IPS-NIHi7 (cell line): ENCODE results near the gene RASSF3.

Source experiments
- DNase-seq: peaks from one replicate; pipeline ENCODE4 v3.0.0; 2012; ENCODE audit warnings: mixed read lengths; ENCODE audit errors: extremely low spot score

RASSF3 gene

GRCh38 chr12:64691795-64692583 is 81.7 kb downstream of the RASSF3 start:
- DNase-seq: no peak

DNA sequence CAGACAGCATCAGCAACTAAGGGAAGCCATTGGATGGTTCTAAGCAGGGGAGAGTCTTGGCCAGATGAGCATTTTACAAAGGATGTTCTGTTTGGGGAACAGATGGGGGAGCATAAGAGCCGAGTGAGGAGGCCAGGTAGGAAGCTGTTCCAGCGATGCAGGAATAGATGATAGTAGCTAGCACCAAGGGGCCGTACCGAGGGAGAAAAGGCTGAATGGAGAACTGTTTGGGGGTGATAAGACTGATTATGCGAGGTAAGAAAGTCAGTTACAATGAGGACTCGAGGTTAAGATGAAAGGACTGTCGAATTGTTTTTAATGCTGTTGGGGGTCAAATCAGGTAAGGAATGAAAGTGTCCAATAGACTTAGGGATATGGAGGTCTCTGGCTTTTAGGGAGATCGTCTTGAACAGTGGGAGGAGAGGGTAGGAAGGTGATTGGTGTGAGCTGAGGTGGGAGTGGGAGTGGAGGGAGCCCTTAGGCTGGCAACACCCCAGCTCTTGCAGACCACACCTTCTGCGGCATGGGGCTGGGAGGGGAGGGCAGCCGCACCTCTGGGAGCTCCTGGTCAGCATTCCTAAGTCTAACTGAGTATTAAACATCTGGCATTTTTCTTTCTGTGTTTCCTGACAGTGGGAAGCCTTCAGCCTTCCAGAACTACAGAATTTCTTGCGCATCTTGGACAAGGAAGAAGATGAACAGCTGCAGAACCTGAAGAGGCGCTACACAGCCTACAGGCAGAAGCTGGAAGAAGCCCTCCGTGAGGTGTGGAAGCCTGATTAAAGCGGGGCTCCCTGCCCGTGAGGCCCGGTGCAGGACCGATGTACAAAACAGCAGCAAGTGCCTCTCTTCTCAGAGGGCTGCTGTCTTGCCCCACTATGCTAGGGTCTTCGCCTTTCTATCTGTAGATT is 84.1 kb downstream of the RASSF3 start:
- DNase-seq: no peak

GRCh38 chr12:64695550-64695949 is 85.3 kb downstream of the RASSF3 start:
- no peak for DNase-seq

DNA sequence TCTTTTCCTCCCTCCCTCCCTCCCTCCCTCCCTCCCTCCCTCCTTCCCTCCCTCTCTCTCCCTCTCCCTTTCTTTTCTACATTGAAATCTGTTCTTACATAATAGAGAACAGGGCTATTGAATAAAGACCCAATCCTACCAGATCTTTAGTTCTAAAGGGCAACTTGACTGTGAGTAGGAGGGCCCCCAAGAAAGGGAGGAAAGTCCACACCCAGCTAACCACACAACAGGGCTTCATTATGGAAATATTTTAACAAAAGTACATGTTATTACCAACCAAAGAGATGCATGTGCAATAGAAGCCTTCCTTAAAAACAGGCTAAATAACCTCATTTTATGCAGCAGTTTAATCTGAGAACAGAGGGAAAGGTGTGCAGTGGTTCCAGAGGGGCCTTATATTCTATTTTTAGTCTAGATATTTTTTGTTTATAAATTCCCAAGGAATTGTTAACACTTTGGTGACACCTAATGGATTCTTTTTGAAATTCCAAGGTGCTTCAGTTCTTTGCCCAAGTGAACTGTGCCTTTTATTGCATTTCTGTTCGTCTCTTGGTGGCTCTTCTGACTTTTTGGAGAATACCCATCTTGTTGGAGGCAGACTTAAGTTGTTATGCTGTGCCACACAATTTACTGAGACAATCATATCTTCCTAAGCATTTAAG is 85.9 kb downstream of the RASSF3 start:
- DNase-seq: no peak

DNA sequence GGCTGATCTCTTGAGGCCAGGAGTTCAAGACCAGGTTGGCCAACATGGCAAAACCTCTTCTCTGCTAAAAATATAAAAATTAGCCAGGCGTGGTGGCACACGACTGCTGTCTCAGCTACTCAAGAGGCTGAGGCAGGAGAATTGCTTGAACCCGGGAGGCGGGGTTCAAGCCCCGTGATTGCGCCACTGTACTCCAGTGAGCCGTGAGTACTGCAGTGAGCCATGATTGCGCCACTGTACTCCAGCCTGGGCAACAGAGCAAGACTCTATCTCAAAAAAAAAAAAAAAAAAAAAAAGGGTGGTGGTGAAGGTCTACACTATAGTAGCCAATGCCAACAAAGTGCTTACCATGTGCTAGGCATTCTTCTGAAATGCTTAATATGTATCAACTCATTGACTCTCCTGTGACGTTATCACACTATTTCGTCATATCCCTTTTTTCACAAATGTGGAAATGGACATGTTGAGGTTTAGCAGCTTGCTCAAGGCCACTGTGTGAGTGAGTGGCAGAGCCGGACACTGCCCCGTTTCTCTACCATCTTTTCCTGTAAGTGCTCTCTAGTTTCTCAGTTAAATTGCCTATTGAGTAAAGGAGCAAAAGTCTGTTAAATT is 89.3 kb downstream of the RASSF3 start:
- no peak for DNase-seq

DNA sequence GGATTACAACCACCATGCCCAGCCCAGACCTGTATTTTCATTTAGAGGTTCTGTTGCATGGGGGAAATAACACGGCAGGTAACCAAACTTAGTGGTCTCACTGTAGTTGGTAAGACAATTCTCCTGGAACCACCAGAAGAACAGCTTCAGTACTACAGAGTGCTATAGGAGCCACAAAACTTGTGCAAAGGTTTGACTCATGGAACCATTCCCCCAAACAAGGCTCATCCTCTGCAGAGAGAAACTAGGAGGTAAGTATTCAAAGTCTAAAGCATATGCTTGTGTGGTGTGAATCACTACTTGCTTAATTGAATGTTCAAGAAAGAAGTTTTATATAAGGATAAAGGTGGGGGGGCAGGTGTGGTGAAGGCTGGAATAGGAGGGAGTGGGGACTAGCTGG is 90.2 kb downstream of the RASSF3 start:
- no peak for DNase-seq

- no peak for DNase-seq
These were observed 91.0 kb downstream of the RASSF3 start for GRCh38 chr12:64701283-64701682.

- DNase-seq: no peak
These were observed 96.0 kb downstream of the RASSF3 start for GRCh38 chr12:64706306-64706705.

- DNase-seq: no peak
These were observed 96.6 kb downstream of the RASSF3 start for GRCh38 chr12:64706857-64707256.

GRCh38 chr12:64707362-64707761 is 97.1 kb downstream of the RASSF3 start:
- DNase-seq: no peak

GRCh38 chr12:64707926-64708325 is 97.6 kb downstream of the RASSF3 start:
- no peak for DNase-seq

DNA sequence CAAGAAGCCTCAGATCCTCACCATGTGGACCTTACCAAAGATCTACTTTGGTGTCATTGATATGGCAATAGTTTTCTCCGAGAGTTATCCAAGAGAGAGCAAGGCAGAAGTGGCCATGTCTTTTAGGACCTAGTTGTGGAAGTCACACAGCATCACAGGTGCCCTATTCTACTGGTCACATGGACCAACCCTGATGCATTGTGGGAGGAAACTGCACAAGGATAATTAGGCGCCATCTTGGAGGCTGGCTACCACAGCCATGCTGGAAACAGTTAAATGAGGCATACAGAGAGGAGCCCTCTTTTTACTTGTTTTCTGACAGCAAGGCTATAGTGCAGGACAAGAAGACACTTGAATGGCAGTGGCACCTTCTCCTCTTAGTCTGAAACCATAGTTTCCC is 99.1 kb downstream of the RASSF3 start:
- DNase-seq: no peak

- DNase-seq: no peak
These were observed 103.1 kb downstream of the RASSF3 start for GRCh38 chr12:64713376-64713775.

GRCh38 chr12:64714551-64714968 is 104.3 kb downstream of the RASSF3 start:
- no peak for DNase-seq

DNA sequence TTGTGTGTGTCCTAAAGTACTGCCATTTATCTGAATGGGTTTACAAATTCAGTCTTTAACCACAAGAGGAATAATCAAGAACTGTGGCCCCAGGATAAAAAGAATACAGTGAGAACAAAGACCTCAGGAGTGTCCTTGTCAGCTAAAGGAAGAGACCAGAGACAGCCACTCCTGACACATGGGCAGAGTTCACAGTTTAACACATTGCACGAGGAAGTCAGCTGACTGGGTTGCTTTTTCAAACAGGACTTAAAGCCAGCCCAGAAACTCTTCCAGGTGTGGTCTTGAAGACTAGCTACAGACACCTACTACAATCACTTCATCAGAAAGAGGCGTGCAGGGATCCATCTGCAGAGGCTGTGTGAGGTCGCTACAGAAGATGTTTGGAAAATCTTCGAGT is 106.1 kb downstream of the RASSF3 start:
- DNase-seq: no peak

DNA sequence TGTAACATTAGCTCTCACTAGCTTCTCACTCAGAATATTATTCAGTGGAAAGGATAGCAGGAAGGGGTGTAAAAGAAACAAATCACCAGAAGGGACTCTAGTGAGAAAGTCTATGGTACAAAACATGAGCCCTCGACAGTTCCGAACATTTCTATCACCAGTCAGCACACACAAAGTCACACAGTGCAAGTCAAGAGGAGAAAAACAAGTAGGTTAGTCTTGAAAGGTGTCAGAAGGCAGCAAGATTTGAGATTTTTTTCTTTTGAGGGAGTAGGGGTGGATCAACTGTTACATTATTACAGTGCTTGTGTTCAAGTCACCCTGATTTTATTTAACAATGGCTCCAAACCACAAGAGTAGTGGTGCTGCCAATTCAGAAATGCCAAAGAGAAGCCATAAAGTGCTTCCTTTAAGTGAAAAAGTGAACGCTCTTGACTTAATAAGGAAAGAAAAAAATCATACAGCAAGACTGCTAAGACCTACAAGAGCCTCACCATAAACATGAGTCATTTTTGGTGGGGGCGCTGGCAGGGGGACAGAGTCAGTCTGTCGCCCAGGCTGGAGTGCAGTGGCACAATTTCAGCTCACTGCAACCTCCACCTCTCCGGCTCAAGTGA is 106.7 kb downstream of the RASSF3 start:
- DNase-seq: no peak

- no peak for DNase-seq
These were observed 108.4 kb downstream of the RASSF3 start for GRCh38 chr12:64718649-64719048.

- DNase-seq: no peak
These were observed 110.6 kb downstream of the RASSF3 start for GRCh38 chr12:64720884-64721283.

- no peak for DNase-seq
These were observed 112.5 kb downstream of the RASSF3 start for GRCh38 chr12:64722835-64723234.

- no peak for DNase-seq
These were observed 113.3 kb downstream of the RASSF3 start for GRCh38 chr12:64723630-64724029.

- no peak for DNase-seq
These were observed 114.0 kb downstream of the RASSF3 start for GRCh38 chr12:64724201-64724745.
